ENCODE results near the gene PPARA. TPM values are rescaled to one million over a fixed set of nuclear protein-coding genes. Genes with fewer than 3 reads are reported as not detected.
A peak's percentile ranks its signal among the peaks of the same experiment; 100 is the strongest.

Gene PPARA
- polyA plus RNA-seq, 1 of the 3 experiments (the other 2 are of a cell fraction) = 4.5 TPM

DNA sequence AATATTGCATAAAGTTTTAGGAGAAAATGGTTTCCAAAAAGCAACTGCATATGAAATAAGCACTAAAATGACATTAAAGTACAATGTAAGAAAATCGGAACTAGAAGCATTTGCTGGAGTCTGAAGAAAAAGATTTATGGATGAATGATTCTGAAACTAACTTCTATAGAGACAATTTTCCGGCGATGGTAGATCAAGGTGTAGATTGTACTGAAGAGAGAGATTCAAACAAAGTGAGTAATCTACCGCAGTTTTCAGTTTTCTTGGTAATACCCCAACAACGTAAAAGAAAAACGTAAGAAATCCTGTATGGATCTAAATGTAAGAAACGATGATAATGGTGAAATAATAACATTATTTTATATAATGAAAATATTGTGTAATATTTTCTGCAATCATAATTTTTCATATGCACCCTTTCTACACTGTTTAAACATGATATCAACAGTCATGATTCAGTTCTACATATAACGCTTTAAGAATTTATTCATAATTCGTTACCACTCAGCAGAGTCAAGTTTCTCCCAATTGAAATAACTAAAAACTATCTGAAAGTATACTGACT lies 101.6 kb downstream of the PPARA start:
- CTCF ChIA-PET = interaction anchor here (0.7 kb wide), 1 partner anchor 782 kb away, joined by 3 read pairs; no protein-coding TSS in a partner anchor
- no peak overlapping the region for H3K27ac ChIP-seq (ENCODE audit: low read depth in 2 of 2, low read length in 1 of 2)
- POLR2A ChIA-PET = interaction anchor here (0.7 kb wide), 1 partner anchor 250 kb away, joined by 3 read pairs; no protein-coding TSS in a partner anchor
- DNase-seq = no peak
- H3K79me2 ChIP-seq (ENCODE audit: insufficient read depth) = peaks cover 25% of the 10 kb centered on the region
- H3K9me3 ChIP-seq = no peaks in the 10 kb centered on the region
- peak overlapping the region; percentile 98; the same call in 1 of the 2 replicates for H3K4me2 ChIP-seq
- no peak overlapping the region for H3K4me3 ChIP-seq (ENCODE audit: low read depth in 2 of 2, low read length in 1 of 2)
- 96% methylated on average over 9 of the region's 9 CpGs for WGBS (ENCODE audit: low lambda C conversion rate)
- H3K9me2 ChIP-seq = no peaks in the 10 kb centered on the region
- H2AFZ ChIP-seq (ENCODE audit: low read depth) = no peak overlapping the region
- peaks cover 0 to 31% of the 10 kb centered on the region in 2 experiments; a peak in 3 of 4 replicates for H3K4me1 ChIP-seq (ENCODE audit: control insufficient read depth in 1 of 2, insufficient read depth in 2 of 2, low read depth in 1 of 2, low read length in 1 of 2)
- H3K27me3 ChIP-seq (ENCODE audit: insufficient read depth) = no peaks in the 10 kb centered on the region
- no peak overlapping the region for H3K9ac ChIP-seq
- no peaks in the 10 kb centered on the region for H4K20me1 ChIP-seq (ENCODE audit: insufficient read depth)
- H3K36me3 ChIP-seq (replicated peaks in 1 of 2; ENCODE audit: control insufficient read depth in 1 of 2, insufficient read depth in 2 of 2, low read length in 1 of 2) = peaks cover under 1 to 3% of the 10 kb centered on the region in 2 experiments
- TF ChIP-seq SIN3A (IDR thresholded peaks at IDR 0.05; ENCODE audit: borderline replicate concordance, low read depth, low read length) = no peak
- TF ChIP-seq RCOR1 (IDR thresholded peaks at IDR 0.05; ENCODE audit: low read length) = no peak
- no peak for TF ChIP-seq JUND (IDR thresholded peaks at IDR 0.05)
- TF ChIP-seq RAD21 (IDR thresholded peaks at IDR 0.05; ENCODE audit: low read length) = no peak
- TF ChIP-seq GABPA (IDR thresholded peaks at IDR 0.05; ENCODE audit: low read depth) = no peak
- no peak for TF ChIP-seq MEF2A (IDR thresholded peaks at IDR 0.05; ENCODE audit: borderline replicate concordance, low read depth)
- no peak for TF ChIP-seq YY1 (IDR thresholded peaks at IDR 0.05; ENCODE audit: low read depth)
- TF ChIP-seq ELF1 (IDR thresholded peaks at IDR 0.05) = no peak
- TF ChIP-seq NFIC (IDR thresholded peaks at IDR 0.05; ENCODE audit: borderline replicate concordance) = no peak
- no peak for TF ChIP-seq MXI1 (IDR thresholded peaks at IDR 0.05; ENCODE audit: low read depth, low read length)
- TF ChIP-seq SMC3 (IDR thresholded peaks at IDR 0.05; ENCODE audit: low read depth, low read length) = no peak
- no peak for TF ChIP-seq RFX5 (IDR thresholded peaks at IDR 0.05; ENCODE audit: low read length)
- TF ChIP-seq, protein P1, sequence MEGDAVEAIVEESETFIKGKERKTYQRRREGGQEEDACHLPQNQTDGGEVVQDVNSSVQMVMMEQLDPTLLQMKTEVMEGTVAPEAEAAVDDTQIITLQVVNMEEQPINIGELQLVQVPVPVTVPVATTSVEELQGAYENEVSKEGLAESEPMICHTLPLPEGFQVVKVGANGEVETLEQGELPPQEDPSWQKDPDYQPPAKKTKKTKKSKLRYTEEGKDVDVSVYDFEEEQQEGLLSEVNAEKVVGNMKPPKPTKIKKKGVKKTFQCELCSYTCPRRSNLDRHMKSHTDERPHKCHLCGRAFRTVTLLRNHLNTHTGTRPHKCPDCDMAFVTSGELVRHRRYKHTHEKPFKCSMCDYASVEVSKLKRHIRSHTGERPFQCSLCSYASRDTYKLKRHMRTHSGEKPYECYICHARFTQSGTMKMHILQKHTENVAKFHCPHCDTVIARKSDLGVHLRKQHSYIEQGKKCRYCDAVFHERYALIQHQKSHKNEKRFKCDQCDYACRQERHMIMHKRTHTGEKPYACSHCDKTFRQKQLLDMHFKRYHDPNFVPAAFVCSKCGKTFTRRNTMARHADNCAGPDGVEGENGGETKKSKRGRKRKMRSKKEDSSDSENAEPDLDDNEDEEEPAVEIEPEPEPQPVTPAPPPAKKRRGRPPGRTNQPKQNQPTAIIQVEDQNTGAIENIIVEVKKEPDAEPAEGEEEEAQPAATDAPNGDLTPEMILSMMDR (IDR thresholded peaks at IDR 0.05) = no peak
- TF ChIP-seq RXRA (IDR thresholded peaks at IDR 0.05; ENCODE audit: borderline replicate concordance, low read depth) = no peak
- no peak for TF ChIP-seq EP300 (IDR thresholded peaks at IDR 0.05; ENCODE audit: borderline replicate concordance in 1 of 2, low read depth in 1 of 2, low read length in 1 of 2)
- TF ChIP-seq, protein P2, sequence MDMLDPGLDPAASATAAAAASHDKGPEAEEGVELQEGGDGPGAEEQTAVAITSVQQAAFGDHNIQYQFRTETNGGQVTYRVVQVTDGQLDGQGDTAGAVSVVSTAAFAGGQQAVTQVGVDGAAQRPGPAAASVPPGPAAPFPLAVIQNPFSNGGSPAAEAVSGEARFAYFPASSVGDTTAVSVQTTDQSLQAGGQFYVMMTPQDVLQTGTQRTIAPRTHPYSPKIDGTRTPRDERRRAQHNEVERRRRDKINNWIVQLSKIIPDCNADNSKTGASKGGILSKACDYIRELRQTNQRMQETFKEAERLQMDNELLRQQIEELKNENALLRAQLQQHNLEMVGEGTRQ (IDR thresholded peaks at IDR 0.05; ENCODE audit: borderline replicate concordance, low read depth, low read length) = no peak
- TF ChIP-seq, protein P3, sequence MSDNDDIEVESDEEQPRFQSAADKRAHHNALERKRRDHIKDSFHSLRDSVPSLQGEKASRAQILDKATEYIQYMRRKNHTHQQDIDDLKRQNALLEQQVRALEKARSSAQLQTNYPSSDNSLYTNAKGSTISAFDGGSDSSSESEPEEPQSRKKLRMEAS (IDR thresholded peaks at IDR 0.05; ENCODE audit: low read depth) = no peak
- TF ChIP-seq TCF12 (IDR thresholded peaks at IDR 0.05) = no peak
- no peak for TF ChIP-seq NRF1 (IDR thresholded peaks at IDR 0.05; ENCODE audit: low read depth, low read length)
- peaks cover 5% of the 10 kb centered on the region for H3F3A ChIP-seq (replicated peaks; ENCODE audit: insufficient read depth)
